IPS DF 4.7 (cell line): ENCODE data around the gene NTRK1.

Experiments
- DNase-seq: peaks from one replicate; pipeline ENCODE4 v3.0.0-alpha.2; 2013; ENCODE audit warnings: low spot score; ENCODE audit errors: extremely low read depth

NTRK1 gene

GRCh38 chr1:156857532-156857931 lies 3.1 kb upstream of the NTRK1 start:
- DNase-seq: no peak

- no peak for DNase-seq
Observed at GRCh38 chr1:156858555-156858956, 2.1 kb upstream of the NTRK1 start.

- no peak for DNase-seq
Observed at GRCh38 chr1:156858959-156859522, 1.6 kb upstream of the NTRK1 start, which contains the start of gene INSRR. Gene INSRR (minus strand): TSS chr1:156859117. CDS start chr1:156858621, 496 bp downstream.

DNA sequence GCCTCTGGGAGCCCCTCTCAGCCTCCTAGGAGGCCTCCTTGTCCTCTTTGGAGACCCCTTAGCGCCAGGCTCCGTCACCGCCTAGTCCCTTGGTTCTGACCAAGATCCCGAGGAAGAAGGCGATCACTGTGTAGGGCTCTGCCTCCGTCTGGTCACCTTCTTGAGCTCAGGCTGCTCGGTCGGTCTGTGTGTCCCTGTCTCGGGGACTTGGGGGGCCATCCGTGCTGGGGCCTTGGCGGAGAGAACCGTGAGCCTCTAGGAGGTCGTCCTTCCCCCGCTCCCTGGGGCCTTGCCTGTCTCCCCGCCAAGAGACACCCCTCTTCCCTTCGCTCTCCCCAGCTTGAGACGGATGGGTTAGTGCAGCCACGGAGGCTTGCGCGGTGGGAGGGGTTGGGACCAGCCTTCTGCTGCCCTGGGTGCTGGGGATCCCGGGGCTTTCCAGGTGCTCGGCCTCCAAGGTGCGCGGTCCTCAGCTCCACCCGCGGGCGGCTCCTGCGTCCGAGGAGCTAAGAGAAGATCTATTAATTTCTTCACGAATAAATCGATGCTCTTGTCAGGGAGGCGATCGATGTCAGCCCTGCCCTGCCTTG lies 1.0 kb upstream of the NTRK1 start:
- DNase-seq: no peak

- no peak for DNase-seq
Observed at GRCh38 chr1:156860113-156860627, 495 bp upstream of the NTRK1 start.

GRCh38 chr1:156862584-156862983 lies 1.9 kb downstream of the NTRK1 start:
- no peak for DNase-seq

DNA sequence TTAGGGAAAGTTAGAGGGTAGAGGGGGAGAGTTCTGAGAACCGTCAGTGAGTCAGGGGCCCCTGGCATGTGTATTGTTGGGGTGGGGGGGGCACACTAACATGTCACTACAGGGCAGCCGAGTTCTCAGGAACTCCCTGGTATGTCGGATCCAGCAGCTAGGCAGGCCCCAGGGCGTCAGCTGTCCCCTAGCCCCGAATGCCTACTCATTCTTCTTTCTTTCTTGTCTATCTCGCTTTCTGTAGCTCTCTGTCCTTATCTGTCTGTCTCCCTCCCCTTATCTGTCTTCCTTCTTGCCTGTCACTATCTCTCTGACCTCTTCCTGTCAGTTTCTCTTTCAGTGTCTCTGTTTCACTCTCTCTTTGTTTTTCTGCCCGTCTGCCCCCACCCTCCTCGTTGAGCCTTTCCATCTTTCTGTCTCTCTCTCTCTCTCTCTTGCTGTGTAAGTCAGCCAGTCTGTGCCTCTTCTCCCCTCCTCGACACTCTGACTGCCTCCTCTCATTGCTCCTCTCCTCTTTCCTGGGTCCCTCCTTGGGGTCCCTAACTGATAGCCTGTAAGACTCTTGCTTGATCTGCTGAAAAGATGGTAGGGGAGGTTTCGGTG lies 2.4 kb downstream of the NTRK1 start:
- no peak for DNase-seq

DNA sequence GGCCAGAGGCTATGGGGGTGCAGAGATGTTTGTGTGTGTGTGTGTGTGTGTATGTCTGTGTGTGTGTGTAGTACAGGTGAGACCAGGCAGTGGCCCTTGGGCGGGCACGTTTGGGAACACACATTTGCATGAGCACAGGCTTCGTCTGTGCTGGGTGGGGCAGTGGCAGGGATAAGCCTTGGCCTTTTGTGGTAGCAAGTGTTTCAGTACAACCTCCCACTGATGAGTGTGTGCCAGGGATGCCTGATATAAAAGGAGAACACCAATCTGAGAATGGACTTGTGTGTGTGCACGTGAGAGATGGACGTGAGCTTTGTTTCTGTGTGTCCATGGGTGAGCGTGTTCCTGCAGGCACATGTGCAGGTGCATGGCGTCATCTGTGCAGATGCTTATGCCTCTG lies 3.0 kb downstream of the NTRK1 start:
- no peak for DNase-seq

DNA sequence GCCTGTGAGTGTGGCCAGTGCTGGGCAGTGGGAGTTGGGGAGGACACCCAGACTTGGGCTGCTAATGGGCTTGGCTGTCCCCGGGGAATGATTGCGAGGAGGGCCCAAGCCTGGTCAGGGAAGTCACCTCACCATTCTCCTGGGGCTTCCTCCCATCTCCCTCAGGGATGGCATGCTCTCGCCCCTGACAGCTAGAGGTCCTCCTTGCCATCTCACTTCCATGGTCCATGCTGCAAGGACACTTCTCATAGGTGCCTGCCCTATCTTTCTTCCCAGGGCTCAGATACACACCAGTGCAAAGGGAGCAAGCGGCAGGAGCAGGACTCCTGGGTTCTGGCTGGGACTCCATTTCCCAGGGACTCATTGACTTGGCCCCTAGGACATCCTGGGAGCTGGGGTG lies 4.1 kb downstream of the NTRK1 start:
- DNase-seq: no peak

- DNase-seq: no peak
Observed at GRCh38 chr1:156865258-156865657, 4.6 kb downstream of the NTRK1 start.

GRCh38 chr1:156865865-156866248 lies 5.2 kb downstream of the NTRK1 start:
- no peak for DNase-seq

GRCh38 chr1:156866249-156866909 lies 5.7 kb downstream of the NTRK1 start:
- no peak for DNase-seq

DNA sequence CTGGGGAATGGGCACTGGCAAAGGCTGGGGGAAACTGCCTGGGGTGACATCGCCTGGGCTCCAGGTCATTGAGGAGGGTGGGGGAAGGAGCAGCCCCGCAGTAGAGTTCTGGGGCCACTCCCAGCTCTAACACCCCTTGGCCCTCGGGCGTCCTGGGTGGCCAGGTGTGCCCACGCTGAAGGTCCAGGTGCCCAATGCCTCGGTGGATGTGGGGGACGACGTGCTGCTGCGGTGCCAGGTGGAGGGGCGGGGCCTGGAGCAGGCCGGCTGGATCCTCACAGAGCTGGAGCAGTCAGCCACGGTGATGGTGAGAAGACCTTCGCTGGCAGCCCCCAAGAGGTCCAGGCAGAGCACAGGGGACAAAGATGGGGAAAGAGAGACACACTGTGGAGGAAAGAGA lies 7.7 kb downstream of the NTRK1 start:
- DNase-seq: no peak

GRCh38 chr1:156869455-156869854 lies 8.8 kb downstream of the NTRK1 start:
- no peak for DNase-seq

- DNase-seq: no peak
Observed at GRCh38 chr1:156873659-156874058, 13.0 kb downstream of the NTRK1 start.

- no peak for DNase-seq
Observed at GRCh38 chr1:156874142-156874541, 13.5 kb downstream of the NTRK1 start.

GRCh38 chr1:156874572-156875340 lies 14.1 kb downstream of the NTRK1 start:
- DNase-seq: no peak

DNA sequence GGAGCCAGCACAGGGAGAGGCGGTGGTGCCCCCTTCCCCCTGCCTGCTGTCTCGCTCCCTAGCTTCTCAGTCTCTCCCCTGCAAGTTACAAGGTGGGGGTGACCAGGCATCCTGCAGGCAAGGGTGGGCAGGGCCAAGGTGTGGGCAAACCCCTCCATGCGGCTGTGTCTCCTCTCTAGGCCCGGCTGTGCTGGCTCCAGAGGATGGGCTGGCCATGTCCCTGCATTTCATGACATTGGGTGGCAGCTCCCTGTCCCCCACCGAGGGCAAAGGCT lies 14.6 kb downstream of the NTRK1 start:
- no peak for DNase-seq

DNA sequence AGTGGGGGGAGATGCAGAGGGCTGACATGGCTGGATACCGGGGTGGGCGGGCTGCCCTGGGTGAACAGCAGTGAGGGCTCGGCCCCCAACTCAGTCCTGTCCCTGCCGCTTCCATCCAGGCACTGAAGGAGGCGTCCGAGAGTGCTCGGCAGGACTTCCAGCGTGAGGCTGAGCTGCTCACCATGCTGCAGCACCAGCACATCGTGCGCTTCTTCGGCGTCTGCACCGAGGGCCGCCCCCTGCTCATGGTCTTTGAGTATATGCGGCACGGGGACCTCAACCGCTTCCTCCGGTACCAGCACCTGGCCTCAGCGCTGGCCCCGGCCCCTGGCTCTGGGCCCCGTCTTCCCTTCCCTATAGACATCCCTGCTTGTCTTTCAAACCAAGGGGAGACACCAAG lies 15.6 kb downstream of the NTRK1 start:
- no peak for DNase-seq

DNA sequence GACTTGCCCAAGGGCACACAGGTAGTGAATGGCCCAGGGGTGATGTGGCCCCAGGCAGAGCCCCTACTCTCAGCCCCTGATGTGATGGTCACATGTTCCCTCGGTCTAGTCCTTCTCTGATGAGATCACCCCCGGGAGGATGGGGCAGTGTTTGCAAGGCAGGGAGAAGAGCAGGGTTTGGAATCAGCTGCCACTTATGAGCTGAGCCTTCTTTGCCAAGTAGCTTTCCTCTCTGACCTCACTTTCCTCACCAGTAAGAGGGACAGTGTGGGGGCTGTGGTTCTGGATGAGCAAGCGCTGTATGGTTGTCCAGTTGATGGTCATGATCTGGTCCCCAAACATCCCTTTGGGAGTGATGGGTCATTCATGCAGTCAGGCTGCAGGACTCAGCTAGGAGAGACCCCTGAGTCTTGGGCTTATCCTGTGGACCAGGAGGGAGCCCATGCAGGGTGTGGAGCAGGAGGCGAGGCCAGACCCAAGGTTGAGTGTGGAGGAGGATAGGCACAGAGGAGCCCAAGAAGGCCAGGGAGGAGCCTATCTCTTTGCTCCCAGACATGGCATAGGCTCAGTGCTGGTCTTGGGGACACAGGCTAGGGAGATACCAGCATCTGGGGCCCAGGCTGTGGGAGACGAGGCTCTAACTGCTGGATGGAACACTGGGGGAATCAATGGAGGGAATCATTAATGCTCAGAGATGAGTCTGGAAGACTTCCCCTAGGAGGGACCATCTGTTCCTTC lies 16.9 kb downstream of the NTRK1 start:
- no peak for DNase-seq

- no peak for DNase-seq
Observed at GRCh38 chr1:156879876-156880275, 19.2 kb downstream of the NTRK1 start.
